ENCODE results near the gene SHISAL1.

SHISAL1 gene

DNA sequence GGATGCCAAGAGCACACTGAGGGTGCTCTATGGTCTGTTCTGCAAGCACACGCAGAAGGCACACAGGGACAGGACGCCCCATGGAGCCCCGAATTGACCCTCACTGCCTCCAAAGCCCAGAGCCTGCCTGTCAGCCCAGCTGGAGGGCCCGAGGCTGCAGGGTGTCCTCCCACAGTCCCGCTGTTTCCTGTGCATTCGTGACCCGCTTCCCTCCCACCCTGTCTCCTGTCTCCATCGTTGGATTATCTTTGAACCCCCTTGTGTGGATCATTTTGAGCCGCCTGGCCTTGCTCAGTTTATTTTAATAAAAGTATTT, 106.5 kb downstream of the SHISAL1 start:
- Histone ChIP-seq H3K79me2 (ENCODE audit: control insufficient read depth, insufficient read depth, low read length, poor library complexity) (no peaks in the 10 kb centered on the region), H3K4ac (ENCODE audit: low read depth, low read length) (no peak overlapping the region), H3K27ac (ENCODE audit: low read depth, low read length) (no peak overlapping the region), H2AK5ac (ENCODE audit: low read length) (no peak overlapping the region), H3K4me1 (ENCODE audit: control insufficient read depth in 1 of 2, insufficient read depth in 2 of 2, low read length in 2 of 2) (no peaks in the 10 kb centered on the region), H2BK5ac (ENCODE audit: low read depth, low read length, poor library complexity) (no peak overlapping the region), H4K91ac (ENCODE audit: low read depth, low read length) (no peak overlapping the region), H3K79me1 (ENCODE audit: low read length) (no peaks in the 10 kb centered on the region), H3K9me3 (ENCODE audit: insufficient read depth, low read depth, low read length) (no peaks in the 10 kb centered on the region), H3K36me3 (ENCODE audit: control insufficient read depth in 1 of 2, insufficient read depth in 2 of 2, low read length in 2 of 2) (no peaks in the 10 kb centered on the region), H3K27me3 (ENCODE audit: insufficient read depth, low read length) (no peaks in the 10 kb centered on the region), H3K9ac (ENCODE audit: low read length) (no peak overlapping the region), H2BK12ac (ENCODE audit: low read length) (no peak overlapping the region), H3K14ac (ENCODE audit: low read length) (no peak overlapping the region), H3K4me3 (ENCODE audit: low read depth, low read length) (no peak overlapping the region), H3K4me2 (ENCODE audit: low read length) (no peak overlapping the region), H2AFZ (ENCODE audit: insufficient read depth, low read length, poor library complexity) (no peak overlapping the region), H4K8ac (ENCODE audit: low read depth, low read length) (no peak overlapping the region), H3K23ac (ENCODE audit: low read length) (no peak overlapping the region), H3K18ac (ENCODE audit: low read length) (no peak overlapping the region), H2BK120ac (ENCODE audit: insufficient read depth, low read length, poor library complexity) (no peak overlapping the region), H4K12ac (ENCODE audit: low read depth, low read length) (no peak overlapping the region)
- no CpG with 5 or more reads among the region's 9 CpGs for WGBS (ENCODE audit: extremely low coverage, insufficient coverage, insufficient read length)
- no peak for DNase-seq

DNA sequence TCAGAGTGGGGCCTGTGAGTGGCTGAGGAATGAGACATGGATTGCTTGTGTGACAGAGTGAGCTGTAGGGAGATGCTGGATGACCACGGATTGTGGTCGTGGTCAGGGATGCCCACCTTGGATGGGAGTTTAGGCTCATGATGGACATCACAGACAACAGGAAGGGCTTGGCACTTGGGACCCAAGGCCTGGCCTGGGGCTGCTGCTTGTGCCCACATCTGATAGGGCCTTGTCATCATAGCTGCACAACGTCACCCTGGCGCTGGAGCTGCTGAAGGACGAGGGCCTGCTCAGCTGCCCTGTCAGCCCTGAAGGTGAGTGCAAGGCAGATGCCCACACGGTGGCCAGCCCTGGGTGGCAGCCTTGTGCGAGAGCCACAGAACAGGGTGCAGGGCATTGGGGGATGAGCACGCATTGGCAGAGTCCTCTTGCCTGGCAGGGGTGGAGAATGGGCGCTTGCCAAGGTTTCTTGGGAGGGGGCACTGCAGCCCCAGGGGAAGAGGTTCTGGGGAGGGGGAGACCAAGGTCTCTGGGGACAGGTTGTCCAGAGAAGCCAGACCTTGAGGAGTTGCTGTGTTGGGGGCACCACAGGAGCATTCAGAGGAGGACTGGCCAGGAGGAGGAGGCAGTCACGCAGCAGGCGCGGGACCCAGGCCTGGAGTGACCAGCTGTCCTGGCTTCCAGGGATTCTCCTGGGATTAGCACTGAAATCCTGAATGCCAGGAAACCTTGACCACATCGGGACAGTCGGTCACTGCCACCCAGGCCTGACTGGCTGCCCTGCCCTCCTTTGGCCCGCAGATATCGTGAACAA, 107.0 kb downstream of the SHISAL1 start:
- no CpG with 5 or more reads among the region's 16 CpGs for WGBS (ENCODE audit: extremely low coverage, insufficient coverage, insufficient read length)
- H4K12ac ChIP-seq (ENCODE audit: low read depth, low read length) = no peak overlapping the region
- no peak overlapping the region for H3K23ac ChIP-seq (ENCODE audit: low read length)
- no peak for DNase-seq
- H2BK5ac ChIP-seq (ENCODE audit: low read depth, low read length, poor library complexity) = no peak overlapping the region
- no peak overlapping the region for H3K18ac ChIP-seq (ENCODE audit: low read length)
- no peaks in the 10 kb centered on the region for H3K9me3 ChIP-seq (ENCODE audit: insufficient read depth, low read depth, low read length)
- H3K4me2 ChIP-seq (ENCODE audit: low read length) = no peak overlapping the region
- H3K4me3 ChIP-seq (ENCODE audit: low read depth, low read length) = no peak overlapping the region
- no peak overlapping the region for H4K91ac ChIP-seq (ENCODE audit: low read depth, low read length)
- no peak overlapping the region for H2BK12ac ChIP-seq (ENCODE audit: low read length)
- H2AFZ ChIP-seq (ENCODE audit: insufficient read depth, low read length, poor library complexity) = no peak overlapping the region
- no peaks in the 10 kb centered on the region for H3K27me3 ChIP-seq (ENCODE audit: insufficient read depth, low read length)
- H3K4ac ChIP-seq (ENCODE audit: low read depth, low read length) = no peak overlapping the region
- no peak overlapping the region for H3K9ac ChIP-seq (ENCODE audit: low read length)
- no peak overlapping the region for H3K27ac ChIP-seq (ENCODE audit: low read depth, low read length)
- no peak overlapping the region for H2AK5ac ChIP-seq (ENCODE audit: low read length)
- no peaks in the 10 kb centered on the region for H3K79me1 ChIP-seq (ENCODE audit: low read length)
- H3K79me2 ChIP-seq (ENCODE audit: control insufficient read depth, insufficient read depth, low read length, poor library complexity) = no peaks in the 10 kb centered on the region
- no peak overlapping the region for H4K8ac ChIP-seq (ENCODE audit: low read depth, low read length)
- no peaks in the 10 kb centered on the region for H3K36me3 ChIP-seq (ENCODE audit: control insufficient read depth in 1 of 2, insufficient read depth in 2 of 2, low read length in 2 of 2)
- no peak overlapping the region for H3K14ac ChIP-seq (ENCODE audit: low read length)
- H3K4me1 ChIP-seq (ENCODE audit: control insufficient read depth in 1 of 2, insufficient read depth in 2 of 2, low read length in 2 of 2) = no peaks in the 10 kb centered on the region
- H2BK120ac ChIP-seq (ENCODE audit: insufficient read depth, low read length, poor library complexity) = no peak overlapping the region

DNA sequence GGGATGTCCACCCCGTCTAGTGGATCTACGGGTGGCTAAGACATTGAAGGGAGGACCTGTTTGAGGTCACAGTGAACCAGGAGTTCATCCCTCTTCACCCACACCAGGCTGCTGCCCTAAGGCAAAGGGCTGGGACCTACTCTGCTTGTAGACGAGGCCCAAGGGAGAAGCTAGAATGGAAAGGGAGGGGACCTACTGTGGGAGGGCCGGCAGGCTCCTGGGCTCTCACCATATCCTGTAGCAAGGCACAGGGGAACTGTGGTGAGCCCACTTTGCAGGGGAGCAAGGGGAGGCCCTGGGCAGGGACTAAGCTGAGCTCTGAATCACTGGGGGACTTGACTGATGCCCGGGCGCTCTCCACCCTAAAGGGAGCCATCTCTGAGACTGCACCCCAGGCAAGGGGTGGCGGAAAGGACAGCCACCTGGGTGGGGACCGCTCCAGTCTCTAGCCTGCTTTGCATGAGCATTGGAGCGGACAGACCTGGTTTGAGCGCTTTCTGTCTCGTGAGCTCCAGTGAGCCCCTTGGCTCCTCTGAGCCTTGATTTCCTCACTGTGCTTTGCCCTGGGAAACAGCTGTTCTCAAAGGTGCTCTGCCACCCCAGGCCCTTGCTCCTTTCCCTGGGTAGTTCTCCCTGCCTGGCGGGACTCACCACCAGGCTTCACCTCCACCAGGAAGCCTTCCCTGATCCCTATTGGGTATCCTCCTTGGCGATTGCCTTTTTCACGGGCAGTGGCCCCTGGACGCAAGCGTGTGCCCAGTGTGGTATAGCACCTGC, 107.8 kb downstream of the SHISAL1 start:
- Histone ChIP-seq H3K4me2 (ENCODE audit: low read length) (no peak overlapping the region), H4K12ac (ENCODE audit: low read depth, low read length) (no peak overlapping the region), H2BK12ac (ENCODE audit: low read length) (no peak overlapping the region), H3K79me2 (ENCODE audit: control insufficient read depth, insufficient read depth, low read length, poor library complexity) (no peaks in the 10 kb centered on the region), H3K9me3 (ENCODE audit: insufficient read depth, low read depth, low read length) (no peaks in the 10 kb centered on the region), H2AFZ (ENCODE audit: insufficient read depth, low read length, poor library complexity) (no peak overlapping the region), H2BK120ac (ENCODE audit: insufficient read depth, low read length, poor library complexity) (no peak overlapping the region), H4K91ac (ENCODE audit: low read depth, low read length) (no peak overlapping the region), H2BK5ac (ENCODE audit: low read depth, low read length, poor library complexity) (no peak overlapping the region), H2AK5ac (ENCODE audit: low read length) (no peak overlapping the region), H3K4ac (ENCODE audit: low read depth, low read length) (no peak overlapping the region), H3K14ac (ENCODE audit: low read length) (no peak overlapping the region), H3K79me1 (ENCODE audit: low read length) (no peaks in the 10 kb centered on the region), H3K9ac (ENCODE audit: low read length) (no peak overlapping the region), H3K4me1 (ENCODE audit: control insufficient read depth in 1 of 2, insufficient read depth in 2 of 2, low read length in 2 of 2) (no peaks in the 10 kb centered on the region), H3K27ac (ENCODE audit: low read depth, low read length) (no peak overlapping the region), H3K4me3 (ENCODE audit: low read depth, low read length) (no peak overlapping the region), H3K36me3 (ENCODE audit: control insufficient read depth in 1 of 2, insufficient read depth in 2 of 2, low read length in 2 of 2) (no peaks in the 10 kb centered on the region), H3K18ac (ENCODE audit: low read length) (no peak overlapping the region), H4K8ac (ENCODE audit: low read depth, low read length) (no peak overlapping the region), H3K23ac (ENCODE audit: low read length) (no peak overlapping the region), H3K27me3 (ENCODE audit: insufficient read depth, low read length) (no peaks in the 10 kb centered on the region)
- no peak for DNase-seq
- no CpG with 5 or more reads among the region's 16 CpGs for WGBS (ENCODE audit: extremely low coverage, insufficient coverage, insufficient read length)

DNA sequence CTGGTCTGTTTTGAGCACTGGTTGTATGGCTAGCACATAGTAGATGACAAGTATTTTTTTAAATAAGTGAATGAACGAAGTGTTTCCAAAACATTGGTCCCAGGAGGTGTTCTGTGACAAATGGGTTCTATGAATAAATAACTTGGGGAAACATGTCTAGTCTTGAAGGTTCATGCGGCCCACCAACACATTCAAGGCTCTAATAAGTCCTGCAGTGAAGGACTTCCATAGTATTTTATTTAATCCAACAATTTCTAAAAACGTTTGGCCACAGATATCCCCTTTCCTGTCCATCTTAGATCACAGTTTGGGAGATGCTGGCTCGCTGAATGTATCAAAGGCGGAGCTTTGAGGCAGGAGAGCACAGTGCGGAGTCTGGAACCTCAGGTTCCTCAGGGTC, 109.5 kb downstream of the SHISAL1 start:
- Histone ChIP-seq H3K4me2 (ENCODE audit: low read length) (no peak overlapping the region), H4K8ac (ENCODE audit: low read depth, low read length) (no peak overlapping the region), H3K18ac (ENCODE audit: low read length) (no peak overlapping the region), H3K27ac (ENCODE audit: low read depth, low read length) (no peak overlapping the region), H3K79me2 (ENCODE audit: control insufficient read depth, insufficient read depth, low read length, poor library complexity) (no peaks in the 10 kb centered on the region), H3K14ac (ENCODE audit: low read length) (no peak overlapping the region), H4K12ac (ENCODE audit: low read depth, low read length) (no peak overlapping the region), H2AK5ac (ENCODE audit: low read length) (no peak overlapping the region), H4K91ac (ENCODE audit: low read depth, low read length) (no peak overlapping the region), H2BK5ac (ENCODE audit: low read depth, low read length, poor library complexity) (no peak overlapping the region), H3K4ac (ENCODE audit: low read depth, low read length) (no peak overlapping the region), H3K36me3 (ENCODE audit: control insufficient read depth in 1 of 2, insufficient read depth in 2 of 2, low read length in 2 of 2) (no peaks in the 10 kb centered on the region), H3K9me3 (ENCODE audit: insufficient read depth, low read depth, low read length) (no peaks in the 10 kb centered on the region), H3K79me1 (ENCODE audit: low read length) (no peaks in the 10 kb centered on the region), H3K4me3 (ENCODE audit: low read depth, low read length) (no peak overlapping the region), H3K27me3 (ENCODE audit: insufficient read depth, low read length) (no peaks in the 10 kb centered on the region), H3K4me1 (ENCODE audit: control insufficient read depth in 1 of 2, insufficient read depth in 2 of 2, low read length in 2 of 2) (no peaks in the 10 kb centered on the region), H3K9ac (ENCODE audit: low read length) (no peak overlapping the region), H3K23ac (ENCODE audit: low read length) (no peak overlapping the region), H2BK120ac (ENCODE audit: insufficient read depth, low read length, poor library complexity) (no peak overlapping the region), H2BK12ac (ENCODE audit: low read length) (no peak overlapping the region), H2AFZ (ENCODE audit: insufficient read depth, low read length, poor library complexity) (no peak overlapping the region)
- no peak for DNase-seq
- WGBS (ENCODE audit: extremely low coverage, insufficient coverage, insufficient read length) = no CpG with 5 or more reads among the region's 6 CpGs
